NCI-H2227 treated with DMSO at 0.1 percent for 48 hours (cell line): ENCODE data around the gene SLC2A4.

Source experiments
- DNase-seq: peaks from one replicate; lab custom pipeline; 2025; lab: John Stamatoyannopoulos, UW

SLC2A4 gene

DNA sequence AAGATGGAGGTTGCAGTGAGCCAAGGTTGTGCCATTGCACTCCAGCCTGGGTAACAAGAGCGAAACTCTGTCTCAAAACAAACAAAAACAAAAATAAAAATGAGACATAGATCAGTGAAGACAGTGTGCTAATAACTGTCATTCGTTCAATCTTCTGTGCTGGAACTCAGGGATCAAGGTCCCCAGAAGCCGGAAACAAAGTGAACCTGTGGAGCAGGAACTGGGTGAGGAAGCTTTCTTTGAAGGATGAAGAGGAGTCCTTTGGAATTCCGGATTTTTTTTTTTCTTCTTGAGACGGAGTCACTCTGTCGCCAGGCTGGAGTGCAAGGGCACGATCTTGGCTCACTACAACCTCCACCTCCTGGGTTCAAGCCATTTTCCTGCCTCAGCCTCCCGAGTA, 2.1 kb upstream of the SLC2A4 start:
- no peak for DNase-seq

DNA sequence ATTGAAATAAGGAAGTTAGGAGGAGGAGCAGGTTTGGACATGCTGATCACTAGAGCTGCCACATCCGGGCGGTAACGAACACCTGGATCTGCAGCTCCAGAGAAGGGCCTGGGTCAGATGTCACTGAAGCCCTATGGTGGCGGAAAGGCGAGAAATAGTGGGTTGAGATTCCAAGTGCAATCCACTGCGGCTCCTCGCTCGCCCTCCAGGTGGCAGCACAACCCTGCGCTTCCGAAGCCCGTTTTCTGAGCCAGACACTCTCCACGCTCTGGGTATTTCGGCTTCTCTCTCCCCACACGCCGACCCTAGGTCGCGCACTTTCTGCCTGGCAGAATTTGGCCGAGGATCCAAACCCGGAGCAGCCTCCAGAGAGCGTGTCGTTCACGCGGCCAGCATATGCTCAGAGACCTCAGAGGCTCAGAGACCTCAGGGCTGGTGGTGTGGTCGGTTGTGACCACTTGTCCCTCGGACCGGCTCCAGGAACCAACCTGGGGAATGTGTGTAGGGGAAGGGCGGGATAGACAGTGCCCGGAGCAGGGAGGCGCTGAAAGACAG, 922 bp upstream of the SLC2A4 start:
- peak; percentile 34 for DNase-seq

DNA sequence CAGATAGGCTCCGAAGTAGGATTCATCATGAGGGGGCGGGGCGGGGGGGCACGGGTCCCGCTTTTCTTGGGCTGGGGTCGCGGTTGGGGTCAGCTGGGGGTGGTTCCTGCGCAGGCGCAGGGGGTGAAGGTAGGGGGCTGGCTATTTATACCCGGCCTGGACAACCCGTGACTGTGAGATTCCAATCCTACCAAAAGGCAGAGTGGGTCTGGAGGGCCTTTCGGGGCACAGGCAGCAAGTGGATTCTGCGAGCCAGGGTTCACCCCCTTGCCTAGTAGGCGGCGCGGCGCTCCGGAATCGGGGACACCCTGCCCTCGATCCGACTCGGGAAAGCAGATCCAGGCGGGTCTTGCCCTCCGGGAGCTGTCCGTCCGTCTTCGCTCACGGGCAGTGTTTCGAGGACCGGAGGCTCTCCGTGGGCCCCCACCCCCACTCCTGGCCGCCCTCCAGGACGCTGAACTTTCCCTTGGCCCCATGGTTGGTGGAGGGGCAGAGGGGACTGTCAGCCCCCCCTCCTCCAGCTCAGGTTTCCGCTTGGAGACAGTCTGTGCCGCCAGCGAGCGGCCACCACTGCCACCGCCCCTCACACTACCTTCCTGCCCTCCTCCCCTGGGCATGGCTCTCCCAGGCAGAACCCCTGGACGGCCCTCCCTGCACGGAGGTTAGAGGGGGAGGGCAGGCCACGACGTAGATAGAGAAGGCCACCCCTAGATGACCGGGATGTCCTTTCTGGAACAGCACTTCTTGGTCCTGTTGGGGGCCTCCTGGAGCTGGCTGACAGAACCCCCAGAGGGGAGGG, 634 bp downstream of the SLC2A4 start:
- DNase-seq, result no peak

- DNase-seq, result no peak
Observed at GRCh38 chr17:7282752-7283321, 1.3 kb downstream of the SLC2A4 start.

DNA sequence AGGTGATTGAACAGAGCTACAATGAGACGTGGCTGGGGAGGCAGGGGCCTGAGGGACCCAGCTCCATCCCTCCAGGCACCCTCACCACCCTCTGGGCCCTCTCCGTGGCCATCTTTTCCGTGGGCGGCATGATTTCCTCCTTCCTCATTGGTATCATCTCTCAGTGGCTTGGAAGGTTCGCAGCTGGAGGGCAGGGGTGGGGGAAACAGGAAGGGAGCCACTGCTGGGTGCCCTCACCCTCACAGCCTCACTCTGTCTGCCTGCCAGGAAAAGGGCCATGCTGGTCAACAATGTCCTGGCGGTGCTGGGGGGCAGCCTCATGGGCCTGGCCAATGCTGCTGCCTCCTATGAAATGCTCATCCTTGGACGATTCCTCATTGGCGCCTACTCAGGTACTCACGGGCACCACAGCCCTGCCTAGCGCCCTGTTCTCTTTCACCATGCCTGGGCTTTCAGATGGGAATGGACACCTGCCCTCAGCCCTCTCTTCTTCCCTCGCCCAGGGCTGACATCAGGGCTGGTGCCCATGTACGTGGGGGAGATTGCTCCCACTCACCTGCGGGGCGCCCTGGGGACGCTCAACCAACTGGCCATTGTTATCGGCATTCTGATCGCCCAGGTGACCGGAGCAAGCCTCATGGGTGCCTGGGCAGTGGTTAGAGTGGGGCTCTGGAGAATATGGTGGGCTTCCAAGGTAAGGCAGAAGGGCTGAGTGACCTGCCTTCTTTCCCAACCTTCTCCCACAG, 2.1 kb downstream of the SLC2A4 start:
- no peak for DNase-seq

GRCh38 chr17:7284911-7285310, 3.4 kb downstream of the SLC2A4 start:
- DNase-seq, result no peak

DNA sequence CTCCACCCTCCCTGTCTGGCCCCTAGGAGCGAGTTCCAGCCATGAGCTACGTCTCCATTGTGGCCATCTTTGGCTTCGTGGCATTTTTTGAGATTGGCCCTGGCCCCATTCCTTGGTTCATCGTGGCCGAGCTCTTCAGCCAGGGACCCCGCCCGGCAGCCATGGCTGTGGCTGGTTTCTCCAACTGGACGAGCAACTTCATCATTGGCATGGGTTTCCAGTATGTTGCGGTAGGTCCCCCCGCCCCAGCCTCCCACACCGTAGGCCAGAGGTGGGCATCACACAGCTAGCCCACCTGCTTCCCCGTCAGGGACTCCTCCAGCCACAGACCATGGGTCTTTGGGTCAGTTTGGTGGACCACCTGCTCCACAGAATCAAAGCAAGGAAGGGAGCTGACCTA, 4.2 kb downstream of the SLC2A4 start:
- no peak for DNase-seq

DNA sequence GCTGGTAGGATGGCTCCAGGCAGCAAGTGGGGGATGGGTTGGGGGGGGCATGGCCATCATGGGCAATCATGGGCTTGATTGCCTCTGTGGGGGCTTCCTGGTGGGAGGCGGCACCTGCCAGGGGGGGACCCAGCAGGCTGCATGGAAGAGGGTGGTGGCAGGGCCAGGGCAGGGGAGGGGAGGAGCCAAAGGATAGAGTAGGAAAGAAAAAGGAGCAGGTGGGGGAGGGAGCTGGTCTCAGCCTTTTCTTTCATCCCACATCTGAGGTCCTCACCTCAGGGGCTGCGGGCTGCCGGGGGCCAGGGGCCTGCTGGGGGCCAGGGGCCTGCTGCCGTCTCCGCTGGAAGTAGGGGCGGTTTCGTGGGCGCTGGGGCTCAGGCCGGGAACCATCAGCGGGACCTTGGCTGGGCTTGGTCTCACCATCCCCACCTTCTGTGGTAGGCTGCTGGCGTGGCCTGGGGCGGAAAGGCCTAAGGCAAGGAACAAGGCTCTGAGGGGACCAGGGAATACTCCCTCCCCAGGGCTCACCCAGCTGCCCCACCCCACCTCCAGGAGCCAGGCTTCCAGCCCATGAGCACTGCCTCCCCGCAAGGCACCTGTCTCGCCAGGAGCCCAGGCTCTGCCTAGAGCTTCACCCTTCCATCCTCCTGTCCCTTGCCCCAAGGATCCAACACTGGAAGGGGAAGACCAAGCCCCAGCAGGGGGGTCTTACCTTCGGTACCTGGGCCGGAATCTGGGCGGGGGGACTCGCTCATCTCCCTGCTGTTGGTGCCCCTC, 7.9 kb downstream of the SLC2A4 start:
- DNase-seq, result no peak

DNA sequence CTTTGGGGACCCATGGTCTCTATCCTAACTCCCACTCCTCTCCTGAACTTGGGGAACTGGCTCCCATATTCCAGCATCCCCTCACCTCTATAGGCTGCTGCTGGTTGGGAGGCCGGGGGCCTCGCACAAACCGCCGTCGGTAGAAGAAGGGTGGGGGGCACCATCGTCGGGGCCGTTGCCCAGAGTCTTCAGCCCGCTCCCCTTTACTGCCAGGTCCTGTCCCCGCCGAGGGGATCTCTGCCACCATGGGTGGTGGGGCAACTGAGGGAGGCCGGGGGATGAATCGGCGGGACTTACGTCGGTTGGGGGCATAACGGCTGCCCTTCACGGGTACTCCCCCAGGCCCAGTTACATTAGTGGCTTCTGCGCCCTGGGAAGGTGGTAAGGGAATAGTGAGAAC, 8.6 kb downstream of the SLC2A4 start:
- no peak for DNase-seq

DNA sequence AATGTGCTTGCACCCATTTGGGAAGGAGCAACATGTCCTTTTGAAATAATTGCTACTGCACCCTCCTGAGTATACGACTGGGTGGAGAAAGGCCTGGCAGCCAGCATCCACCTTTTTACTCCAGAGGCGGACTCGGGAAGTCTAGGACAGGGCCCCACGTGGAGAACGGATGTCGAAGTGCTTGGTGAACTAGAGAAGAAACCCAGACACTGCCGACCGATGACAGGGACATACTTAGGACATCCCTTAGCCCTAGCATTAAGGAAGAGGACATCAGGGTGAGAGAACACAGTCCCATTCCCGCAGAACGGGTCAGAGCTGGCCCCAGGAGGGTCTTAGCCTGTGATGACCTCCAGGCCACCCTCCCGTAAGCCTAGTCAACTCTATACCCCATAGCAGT, 9.2 kb downstream of the SLC2A4 start:
- DNase-seq, result no peak

- no peak for DNase-seq
Observed at GRCh38 chr17:7292194-7292593, 10.7 kb downstream of the SLC2A4 start.

- DNase-seq, result no peak
Observed at GRCh38 chr17:7292729-7293128, 11.2 kb downstream of the SLC2A4 start.

GRCh38 chr17:7293159-7293558, 11.6 kb downstream of the SLC2A4 start:
- no peak for DNase-seq

DNA sequence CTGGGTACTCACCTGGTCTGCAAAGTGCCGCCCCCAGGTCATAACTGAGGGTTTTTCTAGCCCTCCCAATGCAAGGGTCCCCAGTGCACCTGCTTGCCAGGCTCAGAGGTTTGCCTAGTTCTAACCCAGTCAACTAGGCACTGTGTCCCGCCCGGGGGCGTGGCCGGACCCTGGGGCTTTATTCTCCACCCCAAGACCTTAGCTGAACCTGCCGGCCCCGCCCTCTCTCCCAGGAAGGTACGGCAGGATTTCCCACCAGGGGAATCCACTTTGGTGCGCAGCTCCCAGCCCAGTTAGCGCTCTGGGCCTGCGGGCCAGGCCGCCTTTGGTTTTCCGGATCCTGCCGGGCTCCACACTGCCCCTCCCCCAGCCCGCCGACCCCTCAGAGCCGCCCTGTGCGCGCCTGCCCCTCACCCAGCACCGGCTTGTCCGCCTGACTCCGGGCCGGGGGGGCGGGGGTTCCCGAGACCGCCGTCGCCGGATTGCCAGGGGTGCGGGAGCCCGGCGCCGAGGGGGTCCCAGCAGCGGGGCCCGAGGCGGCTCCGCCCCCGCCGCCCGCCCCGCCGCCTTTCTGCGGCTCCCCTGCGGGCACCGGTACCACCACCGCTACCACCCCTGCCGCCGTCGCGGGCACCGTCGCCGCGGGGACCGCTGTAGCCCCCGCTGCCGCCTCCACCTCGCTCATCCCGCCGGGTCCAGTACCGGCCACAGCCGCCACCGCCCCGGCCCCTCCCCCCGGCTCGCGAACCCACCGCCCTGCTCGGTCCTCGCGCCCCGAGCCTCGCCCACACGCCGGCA, 12.5 kb downstream of the SLC2A4 start:
- DNase-seq, result no peak

DNA sequence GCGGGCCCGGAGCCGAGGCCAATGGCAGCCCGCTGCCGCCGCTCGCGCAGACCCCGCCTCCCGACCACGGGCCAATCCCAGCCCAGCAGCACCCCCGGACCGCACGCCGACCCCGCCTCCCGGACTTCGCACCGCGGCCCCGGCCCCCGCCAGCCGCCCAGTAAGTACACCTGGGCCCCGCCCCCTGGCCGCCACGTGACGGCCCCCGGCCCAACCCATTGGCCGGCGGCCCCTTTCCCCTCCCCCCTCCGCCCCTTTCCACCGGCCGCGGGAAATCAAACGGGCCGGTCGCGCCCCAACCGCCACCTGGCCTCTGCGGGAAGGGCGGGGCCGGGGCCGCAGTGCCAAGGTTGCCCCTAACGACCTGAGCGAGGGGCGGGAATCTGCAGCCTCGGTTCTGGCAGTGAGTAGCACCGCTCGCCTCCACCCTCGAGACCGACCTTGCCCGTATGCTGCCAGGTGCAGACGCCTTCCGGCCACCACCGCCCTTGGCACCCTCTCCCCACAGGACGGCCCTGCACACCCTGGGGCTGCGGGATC, 13.2 kb downstream of the SLC2A4 start, which contains the start of gene YBX2:
YBX2 (minus strand) TSS at position 26 of the 540 bp plus-strand sequence. CDS start 139 bp downstream, outside the sequence.
- DNase-seq, result peak; percentile 92

GRCh38 chr17:7295230-7296180, 14.0 kb downstream of the SLC2A4 start:
- no peak for DNase-seq

DNA sequence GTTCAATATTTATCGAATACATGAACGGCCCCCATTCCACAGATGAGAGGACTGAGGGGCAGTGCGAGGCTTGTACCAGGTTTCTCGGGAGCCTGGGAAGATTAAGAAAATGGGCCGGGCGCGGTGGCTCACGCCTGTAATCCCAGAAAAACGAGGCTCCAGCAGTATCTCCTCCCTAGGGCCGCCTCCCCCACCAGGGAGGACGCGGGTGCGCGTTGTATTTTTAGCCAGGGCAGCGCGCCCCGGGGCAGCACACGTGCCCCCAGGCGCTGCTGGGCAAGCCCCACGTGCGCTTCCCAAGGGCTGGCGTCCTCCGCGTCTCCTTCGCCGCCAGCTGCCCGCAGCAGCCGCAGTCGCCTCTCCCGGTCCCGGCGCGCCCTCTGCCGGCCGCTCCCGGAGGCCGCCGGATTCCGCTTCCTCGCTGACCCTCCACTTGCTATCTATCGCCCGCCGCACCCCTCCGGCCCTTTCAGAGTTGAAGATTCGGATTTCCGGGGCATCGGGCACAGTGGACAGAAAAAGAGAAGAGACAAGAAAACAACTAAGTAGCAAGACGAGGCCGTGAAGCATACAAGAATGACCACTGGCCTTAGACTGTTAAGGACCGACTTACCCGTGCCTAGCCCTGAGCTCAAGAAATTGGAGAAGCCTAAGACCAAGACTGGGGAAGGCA, 14.8 kb downstream of the SLC2A4 start:
- DNase-seq, result peak; percentile 49

- DNase-seq, result no peak
Observed at GRCh38 chr17:7304179-7304578, 22.7 kb downstream of the SLC2A4 start.
